ENCODE measurements around the gene FFAR1.

GRCh38 chr19:35347930-35348298 lies 212 bp downstream of the FFAR1 start:
- TF ChIP-seq SAP30 (IDR thresholded peaks at IDR 0.05; ENCODE audit: insufficient read depth, insufficient replicate concordance, low read length), result no peak
- TF ChIP-seq POLR2AphosphoS5 (IDR thresholded peaks at IDR 0.05; ENCODE audit: low read depth, low read length), result no peak
- no peak for TF ChIP-seq CTCF (IDR thresholded peaks at IDR 0.05; ENCODE audit: control extremely low read depth in 1 of 3, insufficient read depth in 1 of 3, low read depth in 1 of 3, low read length in 3 of 3)
- TF ChIP-seq CEBPB (IDR thresholded peaks at IDR 0.05; ENCODE audit: low read depth, low read length), result no peak
- no peak for TF ChIP-seq SP4 (IDR thresholded peaks at IDR 0.05; ENCODE audit: low read length)
- no peak for TF ChIP-seq CHD1 (IDR thresholded peaks at IDR 0.05; ENCODE audit: low read depth, low read length)
- TF ChIP-seq TCF12 (IDR thresholded peaks at IDR 0.05; ENCODE audit: low read depth, low read length), result no peak
- no peak for TF ChIP-seq MAX (IDR thresholded peaks at IDR 0.05)
- TF ChIP-seq SIN3A (conservative IDR thresholded peaks at IDR 0.05 in 1 of 2, IDR thresholded peaks at IDR 0.05 in 1 of 2; ENCODE audit: low read depth in 1 of 2, low read length in 2 of 2), result no peak
- TF ChIP-seq ASH2L (IDR thresholded peaks at IDR 0.05; ENCODE audit: low read length), result no peak
- no peak for TF ChIP-seq TBP (IDR thresholded peaks at IDR 0.05; ENCODE audit: low read depth, low read length)
- no peak for TF ChIP-seq POLR2A (IDR thresholded peaks at IDR 0.05; ENCODE audit: control extremely low read depth in 1 of 2, low read depth in 2 of 2, low read length in 2 of 2)
- no peak for TF ChIP-seq KDM5A (IDR thresholded peaks at IDR 0.05; ENCODE audit: low read length)
- no peak for TF ChIP-seq TAF7 (optimal IDR thresholded peaks at IDR 0.05; ENCODE audit: borderline replicate concordance, low read depth, low read length)
